ENCODE measurements around the gene CABYR.
"Not testable (repeated sequence)": the region's sequence is repeated elsewhere in the genome, so short reads cannot be mapped to it uniquely, and the experiment has no call there.

Gene CABYR

DNA sequence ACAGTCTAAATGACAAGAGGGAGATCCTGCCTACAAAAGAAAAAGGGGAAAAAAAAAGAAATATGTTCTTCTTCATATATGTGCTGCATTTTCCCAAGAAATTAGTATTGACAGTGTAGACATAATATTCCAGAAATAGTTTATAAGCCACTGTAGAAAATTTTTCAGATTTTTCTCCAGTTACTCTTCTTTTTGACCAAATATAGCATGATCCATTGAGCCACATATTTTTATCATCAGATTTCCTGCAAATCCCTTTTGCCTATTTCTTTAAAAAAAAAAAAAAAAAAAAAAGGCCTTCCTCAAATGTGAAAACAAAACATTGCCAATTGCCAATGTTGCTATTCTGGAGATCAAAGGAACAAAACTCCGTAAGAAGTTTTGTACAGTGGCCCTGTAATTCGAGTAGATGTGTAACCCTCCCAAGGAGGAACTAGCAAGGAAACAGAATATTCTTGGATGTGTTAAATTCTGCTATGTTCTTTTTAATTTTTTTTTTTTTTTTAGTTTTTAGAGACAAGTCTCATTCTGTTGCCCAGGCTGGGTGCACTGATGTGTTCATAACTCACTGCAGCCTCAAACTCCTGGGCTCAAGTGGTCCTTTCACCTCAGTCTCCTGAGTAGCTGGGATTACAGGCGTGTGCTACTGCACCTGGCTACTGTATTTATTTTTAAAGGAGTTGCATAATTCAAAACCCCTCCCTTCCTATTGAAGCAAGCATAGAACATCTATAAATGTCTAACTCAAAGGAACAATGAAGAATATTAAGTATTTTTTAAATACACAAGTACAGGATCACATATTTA is 12.5 kb upstream of the CABYR start:
- DNase-seq = no peak
- in situ Hi-C loops (cut with MboI; ENCODE audit: low pct_unique_long_range_greater_than_20kb, low sequenced_read_pairs) = no loop called here

DNA sequence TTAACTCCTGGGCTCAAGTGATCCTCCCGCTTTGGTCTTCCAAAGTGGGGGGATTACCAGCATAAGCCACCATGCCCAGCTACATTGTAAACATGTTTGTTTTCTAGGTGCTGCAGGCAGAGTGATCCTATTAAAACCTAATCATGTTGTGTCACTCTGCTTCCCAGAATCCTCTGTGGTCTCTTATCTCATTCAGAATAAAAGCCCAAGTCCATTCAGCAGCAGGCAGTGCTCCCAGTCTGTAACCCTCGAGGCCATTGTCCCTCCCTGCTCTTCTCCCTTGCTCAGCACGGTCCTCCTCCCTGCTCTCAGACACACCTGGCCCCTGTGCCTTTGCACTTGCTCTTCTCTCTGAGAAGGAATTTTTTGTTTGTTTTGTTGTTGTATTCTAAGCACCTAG is 11.1 kb upstream of the CABYR start:
- DNase-seq = no peak
- in situ Hi-C loops (cut with MboI; ENCODE audit: low pct_unique_long_range_greater_than_20kb, low sequenced_read_pairs) = no loop called here

DNA sequence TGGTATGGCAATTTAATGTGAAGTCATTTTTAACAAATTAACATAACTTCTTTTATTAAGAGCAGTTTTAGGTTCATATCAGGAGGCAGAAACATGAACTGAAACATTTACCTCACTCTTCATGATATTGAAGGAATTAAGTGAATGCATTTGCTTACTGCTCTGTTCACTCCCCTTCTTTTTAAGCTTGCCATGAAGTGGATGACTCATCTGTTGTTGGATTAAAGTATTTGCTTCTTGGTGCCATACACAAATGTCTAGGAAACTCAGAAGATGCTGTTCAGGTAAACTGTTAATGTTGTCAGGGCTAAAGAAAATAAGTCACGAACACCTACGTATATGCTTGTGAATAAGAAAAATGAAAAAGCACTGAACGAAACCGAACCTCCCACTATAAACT is 10.2 kb upstream of the CABYR start:
- in situ Hi-C loops (cut with MboI; ENCODE audit: low pct_unique_long_range_greater_than_20kb, low sequenced_read_pairs) = no loop called here

GRCh38 chr18:24130494-24130893 is 8.4 kb upstream of the CABYR start:
- no peak for DNase-seq
- in situ Hi-C loops (cut with MboI; ENCODE audit: low pct_unique_long_range_greater_than_20kb, low sequenced_read_pairs) = no loop called here

More for the DNA sequence above, 10.2 kb upstream of the CABYR start:
- DNase-seq = no peak

DNA sequence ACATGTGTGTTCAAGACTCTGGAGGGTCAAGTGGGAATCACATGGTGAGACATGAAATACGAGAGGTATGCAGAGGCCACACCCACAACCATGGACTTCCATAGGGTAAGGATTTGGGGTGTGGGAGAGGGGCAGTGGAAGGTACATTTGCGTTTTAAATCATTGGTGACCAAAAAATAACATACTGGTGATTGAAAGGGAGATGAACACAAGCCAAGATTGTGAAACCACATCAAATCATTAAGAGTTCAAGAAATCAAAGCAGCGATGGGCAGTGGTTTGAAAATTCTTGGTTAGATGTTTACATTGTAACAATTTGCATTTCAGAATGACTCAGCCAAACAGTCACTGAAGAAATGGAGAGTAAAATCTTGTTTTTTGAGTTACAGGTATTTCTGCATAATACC is 1.9 kb upstream of the CABYR start:
- in situ Hi-C loops (cut with MboI; ENCODE audit: low pct_unique_long_range_greater_than_20kb, low sequenced_read_pairs) = no loop called here
- DNase-seq = no peak

GRCh38 chr18:24138409-24138788 is 463 bp upstream of the CABYR start:
- in situ Hi-C loops (cut with MboI; ENCODE audit: low pct_unique_long_range_greater_than_20kb, low sequenced_read_pairs) = no loop called here
- DNase-seq = peak; percentile 12

- DNase-seq = no peak
- in situ Hi-C loops (cut with MboI; ENCODE audit: low pct_unique_long_range_greater_than_20kb, low sequenced_read_pairs) = no loop called here
These were observed 1.8 kb downstream of the CABYR start for GRCh38 chr18:24140697-24141096.

- no peak for DNase-seq
- in situ Hi-C loops (cut with MboI; ENCODE audit: low pct_unique_long_range_greater_than_20kb, low sequenced_read_pairs) = no loop called here
These were observed 3.5 kb downstream of the CABYR start for GRCh38 chr18:24142376-24142775.

DNA sequence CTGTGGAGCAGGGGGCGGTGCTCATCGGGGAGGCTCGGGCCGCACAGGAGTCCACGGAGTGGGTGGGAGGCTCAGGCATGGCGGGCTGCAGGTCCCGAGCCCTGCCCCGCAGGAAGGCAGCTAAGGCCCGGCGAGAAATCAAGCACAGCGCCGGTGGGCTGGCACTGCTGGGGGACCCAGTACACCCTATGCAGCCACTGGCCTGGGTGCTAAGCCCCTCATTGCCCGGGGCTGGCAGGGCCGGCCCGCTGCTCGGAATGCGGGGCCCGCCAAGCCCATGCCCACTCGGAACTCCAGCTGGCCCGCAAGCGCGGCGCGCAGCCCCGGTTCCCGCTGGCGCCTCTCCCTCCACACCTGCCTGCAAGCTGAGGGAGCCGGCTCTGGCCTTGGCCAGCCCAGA is 10.7 kb downstream of the CABYR start:
- DNase-seq; in situ Hi-C loops (cut with MboI; ENCODE audit: low pct_unique_long_range_greater_than_20kb, low sequenced_read_pairs): not testable (repeated sequence)

GRCh38 chr18:24153397-24153796 is 14.5 kb downstream of the CABYR start:
- in situ Hi-C loops (cut with MboI; ENCODE audit: low pct_unique_long_range_greater_than_20kb, low sequenced_read_pairs) = no loop called here
- DNase-seq = no peak

- DNase-seq = no peak
- in situ Hi-C loops (cut with MboI; ENCODE audit: low pct_unique_long_range_greater_than_20kb, low sequenced_read_pairs) = no loop called here
These were observed 19.0 kb downstream of the CABYR start for GRCh38 chr18:24157855-24158254.

GRCh38 chr18:24160086-24160485 is 21.2 kb downstream of the CABYR start:
- in situ Hi-C loops (cut with MboI; ENCODE audit: low pct_unique_long_range_greater_than_20kb, low sequenced_read_pairs) = no loop called here
- DNase-seq = no peak

- DNase-seq = no peak
- in situ Hi-C loops (cut with MboI; ENCODE audit: low pct_unique_long_range_greater_than_20kb, low sequenced_read_pairs) = no loop called here
These were observed 22.4 kb downstream of the CABYR start for GRCh38 chr18:24161304-24161703.

DNA sequence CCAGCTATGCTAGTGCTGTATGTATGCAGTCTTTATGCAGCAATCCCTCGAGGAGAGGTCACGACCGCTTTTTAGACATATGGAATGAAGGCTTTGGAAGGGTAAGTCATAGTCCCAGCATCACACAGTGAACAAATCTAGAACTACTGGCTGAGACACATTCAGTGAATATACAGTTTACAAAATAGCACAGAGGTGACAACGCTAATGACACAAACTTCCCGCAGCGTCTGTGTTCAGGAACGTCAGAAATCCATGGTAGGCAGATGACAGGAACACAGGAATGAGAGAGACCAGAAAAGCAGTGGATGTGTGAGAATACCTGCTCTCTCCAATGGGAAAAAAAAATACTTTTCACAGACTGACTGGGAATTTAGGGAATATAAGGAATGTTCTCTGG is 29.6 kb downstream of the CABYR start:
- no peak for DNase-seq
- in situ Hi-C loops (cut with MboI; ENCODE audit: low pct_unique_long_range_greater_than_20kb, low sequenced_read_pairs) = no loop called here

DNA sequence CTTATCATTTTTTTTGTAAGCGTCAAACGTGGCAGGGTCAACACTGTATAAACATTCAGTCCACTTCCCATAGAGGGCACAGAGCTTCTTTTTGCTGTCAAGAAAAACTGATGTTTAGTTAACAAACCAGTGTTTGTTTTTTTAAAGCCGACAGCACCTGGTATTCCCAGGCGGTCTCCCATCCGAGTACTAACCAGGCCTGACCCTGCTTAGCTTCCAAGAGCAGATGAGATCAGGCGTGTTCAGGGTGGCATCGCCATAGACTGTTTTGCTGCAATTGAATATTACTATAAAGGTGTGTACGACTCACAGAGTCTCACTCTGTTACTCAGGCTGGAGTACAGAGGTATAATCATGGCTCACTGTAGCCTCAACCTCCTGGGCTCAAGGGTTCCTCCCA is 31.5 kb downstream of the CABYR start:
- in situ Hi-C loops (cut with MboI; ENCODE audit: low pct_unique_long_range_greater_than_20kb, low sequenced_read_pairs) = no loop called here
- DNase-seq = peak; percentile 8

GRCh38 chr18:24173997-24174396 is 35.1 kb downstream of the CABYR start:
- in situ Hi-C loops (cut with MboI; ENCODE audit: low pct_unique_long_range_greater_than_20kb, low sequenced_read_pairs) = no loop called here
- DNase-seq = no peak

GRCh38 chr18:24176727-24177416 is 38.0 kb downstream of the CABYR start:
- DNase-seq = peak; percentile 70
- in situ Hi-C loops (cut with MboI; ENCODE audit: low pct_unique_long_range_greater_than_20kb, low sequenced_read_pairs) = no loop called here

GRCh38 chr18:24177499-24178133 is 38.8 kb downstream of the CABYR start:
- in situ Hi-C loops (cut with MboI; ENCODE audit: low pct_unique_long_range_greater_than_20kb, low sequenced_read_pairs) = no loop called here
- DNase-seq = no peak

DNA sequence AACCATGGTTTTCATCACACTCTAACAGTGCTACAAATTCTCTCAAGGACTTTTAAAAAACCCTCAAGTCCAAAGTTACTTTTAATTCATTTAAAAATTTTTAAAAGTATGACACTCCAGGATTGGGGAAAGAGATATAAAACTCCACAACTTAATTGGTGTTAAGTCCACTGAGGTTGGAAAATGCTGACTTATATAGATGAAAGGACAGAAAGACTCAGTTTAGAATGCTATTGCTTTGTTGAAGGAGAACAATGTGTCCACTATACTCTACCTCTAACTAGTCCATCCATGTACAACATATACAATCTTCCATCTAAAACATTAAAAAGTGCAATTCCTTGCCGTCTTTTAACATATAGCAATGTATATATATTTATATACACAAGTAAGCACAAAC is 41.2 kb downstream of the CABYR start:
- in situ Hi-C loops (cut with MboI; ENCODE audit: low pct_unique_long_range_greater_than_20kb, low sequenced_read_pairs) = no loop called here
- no peak for DNase-seq

GRCh38 chr18:24181806-24182205 is 42.9 kb downstream of the CABYR start:
- in situ Hi-C loops (cut with MboI; ENCODE audit: low pct_unique_long_range_greater_than_20kb, low sequenced_read_pairs) = no loop called here

More at GRCh38 chr18:24181806-24182205, 42.9 kb downstream of the CABYR start:
- no peak for DNase-seq

Measured in KBM-7 (cell line).